NCI-H1694 (cell line): ENCODE data around the gene HCRT.

Experiments
- DNase-seq: peaks from one replicate; lab custom pipeline; 2025; lab: John Stamatoyannopoulos, UW

The HCRT gene

DNA sequence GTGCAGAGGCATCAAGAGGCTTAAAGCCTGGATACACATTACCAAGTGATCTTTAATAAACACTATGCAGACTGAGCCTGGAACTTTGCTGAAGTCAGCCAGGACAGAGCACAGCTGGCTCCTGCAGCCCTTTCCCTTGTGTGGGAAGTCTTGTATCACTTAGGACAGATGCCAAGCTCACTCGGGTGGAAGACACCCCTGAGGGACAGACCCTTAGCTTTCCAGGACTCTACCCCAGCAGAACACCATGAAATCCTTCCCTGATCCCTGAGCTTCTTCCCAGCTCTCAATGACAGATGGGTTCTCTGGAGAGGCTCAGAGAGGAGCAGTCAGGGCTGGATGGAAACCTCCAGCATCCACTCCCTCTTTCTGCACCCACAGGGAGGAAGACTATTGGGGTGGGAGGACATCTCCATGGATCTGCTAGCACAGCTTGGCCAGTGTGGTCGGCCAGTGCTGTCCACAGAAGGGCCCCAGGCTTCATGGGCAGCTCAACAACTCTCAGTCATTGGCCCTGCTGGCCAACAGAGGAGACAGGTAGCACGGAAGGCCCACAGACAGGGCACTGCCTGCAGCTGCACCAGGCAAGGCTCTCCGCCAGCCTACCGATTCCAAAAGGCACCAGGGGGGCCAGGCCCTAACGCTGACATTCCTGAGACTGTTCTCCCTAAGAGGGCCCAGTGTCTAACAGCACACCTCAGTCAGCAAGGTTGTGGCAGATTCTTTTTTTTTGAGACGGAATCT is 46.3 kb downstream of the HCRT start:
- no peak for DNase-seq

DNA sequence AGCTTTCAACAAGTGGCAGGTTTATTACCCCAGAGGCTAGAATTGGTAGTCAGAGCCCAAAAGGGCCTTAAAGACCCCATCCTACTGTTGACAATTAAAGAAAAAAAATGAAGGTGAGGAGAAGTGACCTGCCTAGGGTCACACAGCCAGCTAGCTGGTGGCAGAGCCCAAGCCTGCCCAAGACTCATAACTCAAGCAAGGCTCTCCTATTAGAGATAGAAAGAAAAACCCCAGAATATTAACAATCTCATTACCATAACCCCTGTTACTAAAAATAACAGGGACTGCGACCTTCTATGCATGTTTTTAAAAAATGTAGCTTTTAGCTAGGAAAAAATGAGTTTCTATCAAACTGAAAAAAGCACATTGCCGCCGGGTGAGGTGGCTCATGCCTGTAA is 48.6 kb downstream of the HCRT start:
- no peak for DNase-seq

DNA sequence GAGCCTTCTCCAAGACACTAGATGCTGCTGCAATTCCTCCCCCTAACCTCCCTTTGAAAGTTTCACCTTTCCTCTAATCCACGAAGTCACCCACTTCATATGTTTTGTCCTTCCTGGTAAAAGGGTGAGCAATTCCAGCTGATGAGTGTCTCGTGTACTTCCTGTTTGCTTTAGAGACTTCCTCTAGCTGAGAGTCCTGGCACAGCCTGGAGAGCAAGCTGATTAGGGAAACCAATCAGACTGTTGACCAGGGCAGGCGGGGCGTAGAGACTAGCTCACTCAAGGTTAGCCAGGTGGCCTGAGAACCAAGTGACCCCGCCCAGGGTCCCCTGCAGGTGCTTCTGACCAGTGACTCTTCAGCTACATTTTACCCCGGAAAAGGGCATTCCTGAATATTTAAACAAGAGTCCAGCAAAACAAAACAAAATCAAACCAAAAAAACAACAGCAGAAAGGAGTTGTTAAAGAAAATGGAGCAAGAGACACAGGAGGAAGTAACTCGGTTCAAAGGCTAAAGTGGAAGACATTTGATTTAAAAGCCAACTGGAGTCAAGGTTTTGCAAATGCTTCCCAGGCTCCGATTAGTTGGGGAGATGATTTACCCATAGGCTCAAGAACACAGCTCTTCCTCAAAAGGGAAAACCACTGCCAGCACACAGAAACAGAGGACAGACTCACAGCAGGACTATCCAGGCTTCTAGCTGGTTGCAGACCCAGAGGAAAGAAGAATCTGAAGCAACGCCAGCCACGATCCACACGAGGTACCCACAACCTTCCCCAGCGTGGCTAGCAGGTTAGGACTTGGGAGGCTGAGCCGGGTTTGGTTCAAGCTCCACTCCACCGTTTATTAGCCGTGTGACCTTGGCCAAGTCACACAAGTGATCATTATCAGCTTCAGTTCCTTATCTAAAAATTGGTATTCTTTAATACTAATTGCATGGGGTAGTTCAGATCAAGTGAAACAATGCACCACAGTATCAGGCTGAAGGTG is 49.3 kb downstream of the HCRT start:
- no peak for DNase-seq

DNA sequence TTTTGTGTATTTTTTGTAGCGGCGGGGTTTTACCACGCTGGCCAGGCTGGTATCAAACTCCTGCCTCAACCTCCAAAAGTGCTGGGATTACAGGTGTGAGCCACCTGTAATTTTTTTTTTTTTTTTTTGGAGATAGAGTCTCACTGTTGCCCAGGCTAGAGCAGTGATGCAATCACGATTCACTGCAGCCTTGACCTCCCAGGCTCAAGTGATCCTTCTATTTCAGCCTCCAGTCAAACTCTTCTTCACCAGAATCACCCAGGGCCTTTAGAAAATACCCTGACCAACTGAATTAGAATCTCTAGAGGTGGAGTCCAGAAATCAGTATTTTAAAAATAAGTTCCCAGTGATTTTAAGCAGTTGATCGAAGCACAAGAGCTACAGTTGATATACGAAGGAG is 50.1 kb downstream of the HCRT start:
- DNase-seq = no peak
